H9 (cell line): ENCODE results near the gene ZNF800. TPM values are rescaled to one million over a fixed set of nuclear protein-coding genes. Genes with fewer than 3 reads are reported as not detected.
A peak's percentile ranks its signal among the peaks of the same experiment; 100 is the strongest.

Experiments used
- DNase-seq: peaks from one replicate; pipeline ENCODE4 v3.0.0-alpha.2; 2017
- H2AFZ ChIP-seq: one replicate; pipeline ENCODE4 v1.6.1; 2013; ENCODE audit warnings: mild to moderate bottlenecking, low read length, control low read depth, moderate library complexity
- H2AK5ac ChIP-seq: 2 replicates; pipeline ENCODE4 v1.6.1; 2013; ENCODE audit warnings: low read length, control low read depth, mixed read lengths; ENCODE audit not compliant: insufficient read length
- H2BK120ac ChIP-seq: one replicate; pipeline ENCODE4 v1.6.1; 2013; ENCODE audit warnings: low read depth, mild to moderate bottlenecking, low read length, control low read depth, inconsistent platforms; ENCODE audit not compliant: poor library complexity, severe bottlenecking
- H2BK12ac ChIP-seq: 2 replicates; pipeline ENCODE4 v1.6.1; 2013; ENCODE audit warnings: low read length, control low read depth, mixed read lengths, low read depth; ENCODE audit not compliant: insufficient read length
- H2BK15ac ChIP-seq: 2 replicates; pipeline ENCODE4 v1.6.1; 2013; ENCODE audit warnings: low read depth, low read length, control low read depth
- H2BK20ac ChIP-seq: one replicate; pipeline ENCODE4 v1.6.1; 2013; ENCODE audit warnings: low read depth, mild to moderate bottlenecking, low read length, control low read depth, inconsistent platforms; ENCODE audit not compliant: poor library complexity, severe bottlenecking
- H2BK5ac ChIP-seq: 2 replicates; pipeline ENCODE4 v1.6.1; 2013; ENCODE audit warnings: low read length, control low read depth, mixed read lengths; ENCODE audit not compliant: insufficient read length
- H3K14ac ChIP-seq: 2 replicates; pipeline ENCODE4 v1.6.1; 2013; ENCODE audit warnings: low read length, control low read depth; ENCODE audit not compliant: insufficient read depth
- H3K18ac ChIP-seq: 2 replicates; pipeline ENCODE4 v1.6.1; 2013; ENCODE audit warnings: low read depth, mild to moderate bottlenecking, mixed read lengths, low read length, control low read depth; ENCODE audit not compliant: insufficient read length
- H3K23ac ChIP-seq: 2 replicates; pipeline ENCODE4 v1.6.1; 2013; ENCODE audit warnings: low read length, control low read depth, mixed read lengths, low read depth; ENCODE audit not compliant: insufficient read length
- H3K23me2 ChIP-seq: 2 replicates; pipeline ENCODE4 v1.6.1; 2013; ENCODE audit warnings: low read depth, mild to moderate bottlenecking, mixed read lengths, low read length, control low read depth; ENCODE audit not compliant: insufficient read length, poor library complexity, severe bottlenecking
- H3K27ac ChIP-seq: 2 replicates; pipeline ENCODE4 v1.5.1; 2013; ENCODE audit warnings: low read length, control low read depth, mixed read lengths, low read depth; ENCODE audit not compliant: insufficient read length
- H3K27me3 ChIP-seq: 2 replicates; pipeline ENCODE4 v1.6.1; 2013; ENCODE audit warnings: low read length, control low read depth, inconsistent platforms; ENCODE audit not compliant: insufficient read depth
- H3K4ac ChIP-seq: 2 replicates; pipeline ENCODE4 v1.6.1; 2013; ENCODE audit warnings: low read depth, mild to moderate bottlenecking, control low read depth, inconsistent platforms, low read length, moderate library complexity
- H3K4me1 ChIP-seq: 2 replicates; pipeline ENCODE4 v1.6.1; 2013; ENCODE audit warnings: low read length, control low read depth, inconsistent platforms; ENCODE audit not compliant: insufficient read depth
- H3K4me2 ChIP-seq: 2 replicates; pipeline ENCODE4 v1.6.1; 2013; ENCODE audit warnings: low read length, control low read depth, mixed read lengths; ENCODE audit not compliant: insufficient read length, insufficient read depth
- H3K56ac ChIP-seq: 2 replicates; pipeline ENCODE4 v1.6.1; 2013; ENCODE audit warnings: low read depth, mild to moderate bottlenecking, mixed read lengths, low read length, control low read depth; ENCODE audit not compliant: insufficient read length
- H3K79me1 ChIP-seq: 2 replicates; pipeline ENCODE4 v1.6.1; 2013; ENCODE audit warnings: low read depth, mild to moderate bottlenecking, moderate library complexity, low read length, control low read depth, inconsistent platforms; ENCODE audit not compliant: insufficient read depth, poor library complexity, severe bottlenecking
- H3K79me2 ChIP-seq: 2 replicates; pipeline ENCODE4 v1.6.1; 2013; ENCODE audit warnings: low read length, control low read depth, inconsistent platforms; ENCODE audit not compliant: insufficient read depth
- H3K9ac ChIP-seq: 2 replicates; pipeline ENCODE4 v1.6.1; 2013; ENCODE audit warnings: low read length, control low read depth, mixed read lengths; ENCODE audit not compliant: insufficient read length; ENCODE audit errors: extremely low read depth
- H3K9me3 ChIP-seq: one replicate; pipeline ENCODE4 v1.6.1; 2013; ENCODE audit warnings: low read depth, low read length, inconsistent platforms; ENCODE audit not compliant: control insufficient read depth
- H3T11ph ChIP-seq: one replicate; pipeline ENCODE4 v1.6.1; 2013; ENCODE audit warnings: mild to moderate bottlenecking, low read length, control low read depth, inconsistent platforms
- H4K20me1 ChIP-seq: one replicate; pipeline ENCODE4 v1.6.1; 2013; ENCODE audit not compliant: control insufficient read depth, insufficient read length, insufficient read depth
- H4K5ac ChIP-seq: 2 replicates; pipeline ENCODE4 v1.6.1; 2013; ENCODE audit warnings: low read depth, mild to moderate bottlenecking, mixed read lengths, low read length, control low read depth; ENCODE audit not compliant: insufficient read length
- H4K8ac ChIP-seq: replicated peaks from 2 replicates; pipeline ENCODE4 v1.6.1; 2013; ENCODE audit warnings: low read length, control low read depth, mixed read lengths, low read depth; ENCODE audit not compliant: insufficient read length
- H4K91ac ChIP-seq: 2 replicates; pipeline ENCODE4 v1.6.1; 2013; ENCODE audit warnings: low read depth, mild to moderate bottlenecking, moderate library complexity, mixed read lengths, low read length, control low read depth; ENCODE audit not compliant: insufficient read length
- H3K27ac Mint-ChIP-seq, 3 experiments: 2 replicates in 2 of 3; 3 replicates in 1 of 3; pipeline ENCODE4 v1.8.0; 2020 to 2021; ENCODE audit warnings: mixed read lengths in 3 of 3, mild to moderate bottlenecking in 1 of 3, moderate library complexity in 1 of 3
- H3K27me3 Mint-ChIP-seq: 2 replicates; pipeline ENCODE4 v1.8.0; 2021; ENCODE audit warnings: low read depth, mild to moderate bottlenecking, moderate library complexity, mixed read lengths
- H3K36me3 Mint-ChIP-seq, 3 experiments: 2 replicates in 2 of 3; 3 replicates in 1 of 3; pipeline ENCODE4 v1.8.0; 2020 to 2021; ENCODE audit warnings: low read depth in 3 of 3, mixed read lengths in 3 of 3; ENCODE audit not compliant: insufficient read depth in 1 of 3
- H3K4me1 Mint-ChIP-seq, 2 experiments: 2 replicates each; pipeline ENCODE4 v1.8.0; 2020; ENCODE audit warnings: mixed read lengths in 2 of 2
- H3K4me3 Mint-ChIP-seq, 2 experiments: 2 replicates in 1 of 2; 3 replicates in 1 of 2; pipeline ENCODE4 v1.8.0; 2020 to 2021; ENCODE audit warnings: mild to moderate bottlenecking in 2 of 2, mixed read lengths in 2 of 2, moderate library complexity in 1 of 2
- H3K9me3 Mint-ChIP-seq, 2 experiments: 2 replicates in 1 of 2; 3 replicates in 1 of 2; pipeline ENCODE4 v1.8.0; 2020; ENCODE audit warnings: mild to moderate bottlenecking in 2 of 2, mixed read lengths in 2 of 2, moderate library complexity in 1 of 2
- CTCF ChIP-seq: fragments of 200-600 bp; sonication (generic); conservative IDR thresholded peaks from 3 replicates; pipeline ENCODE4 v1.8.0; 2021; ENCODE audit warnings: antibody characterized with exemption, mild to moderate bottlenecking
- WGBS: extraction: QIAGEN DNeasy Blood & Tissue Kit; methylation state at CpG from one replicate; pipeline ENCODE4 v1.1.7; 2013; ENCODE audit warnings: missing lambda C conversion rate, low lambda C conversion rate, mixed read lengths; ENCODE audit not compliant: insufficient read length; ENCODE audit errors: extremely low coverage; 5-methylcytosine and 5-hydroxymethylcytosine counted together
- total RNA-seq: library from RNA; stranded (reverse); gene quantifications from 2 replicates; pipeline ENCODE4 v1.2.1, GENCODE V29; 2021

The ZNF800 gene
- total RNA-seq, 1 experiment from 2014 or later: 11.0 TPM

- Histone ChIP-seq H3K23me2 (no peaks in the 10 kb centered on the region), H2AFZ (no peak overlapping the region), H3K23ac (no peak overlapping the region), H2BK15ac (no peak overlapping the region), H3K79me2 (no peaks in the 10 kb centered on the region), H3K79me1 (no peaks in the 10 kb centered on the region), H4K8ac (no peak overlapping the region), H2AK5ac (no peak overlapping the region), H3K27me3 (peaks cover 4% of the 10 kb centered on the region; the same call in 1 of the 2 replicates), H2BK12ac (no peak overlapping the region), H3K14ac (peak overlapping the region; percentile 67; the same call in 1 of the 2 replicates), H3K9ac (no peak overlapping the region), H3K18ac (no peak overlapping the region), H4K91ac (no peak overlapping the region), H2BK120ac (no peak overlapping the region), H4K20me1 (no peaks in the 10 kb centered on the region), H3K4me2 (peak overlapping the region; percentile 25), H3K9me3 (no peaks in the 10 kb centered on the region), H3T11ph (no peak overlapping the region), H3K56ac (no peak overlapping the region), H3K27ac (no peak overlapping the region), H3K4me1 (no peaks in the 10 kb centered on the region), H4K5ac (no peak overlapping the region), H2BK5ac (no peak overlapping the region), H3K4ac (no peak overlapping the region), H2BK20ac (no peak overlapping the region)
- no CpG with 5 or more reads among the region's 79 CpGs for WGBS
- peak; percentile 59 for TF ChIP-seq CTCF
- peak; percentile 77 for DNase-seq
- Mint-ChIP-seq H3K4me3 (peak overlapping the region; percentile 45 to 72), H3K9me3 (peaks cover 0 to 6% of the 10 kb centered on the region in 2 experiments; a peak in 2 of 5 replicates), H3K4me1 (peaks cover 1 to 5% of the 10 kb centered on the region in 2 experiments; a peak in 1 of 4 replicates), H3K27ac (no peak overlapping the region), H3K36me3 (no peaks in the 10 kb centered on the region), H3K27me3 (peaks cover 50% of the 10 kb centered on the region)
Measured at GRCh38 chr7:127347567-127348246, 44.8 kb downstream of the ZNF800 start.
